IPS-18a (cell line): ENCODE measurements around the gene BID.

Experiments used
- H3K27ac ChIP-seq: one replicate; pipeline ENCODE4 v1.5.1; 2013; ENCODE audit warnings: low read length
- H3K27me3 ChIP-seq: one replicate; pipeline ENCODE4 v1.6.1; 2013; ENCODE audit warnings: mild to moderate bottlenecking, low read length; ENCODE audit not compliant: control insufficient read depth, insufficient read depth
- H3K36me3 ChIP-seq: one replicate; pipeline ENCODE4 v1.6.1; 2013; ENCODE audit warnings: low read depth, low read length; ENCODE audit not compliant: control insufficient read depth
- H3K4me1 ChIP-seq: one replicate; pipeline ENCODE4 v1.6.1; 2013; ENCODE audit warnings: low read depth, low read length; ENCODE audit not compliant: control insufficient read depth
- H3K4me3 ChIP-seq: one replicate; pipeline ENCODE4 v1.5.1; 2013; ENCODE audit warnings: low read length
- H3K9ac ChIP-seq: one replicate; pipeline ENCODE4 v1.6.1; 2013; ENCODE audit warnings: mild to moderate bottlenecking, low read length, moderate library complexity
- H3K9me3 ChIP-seq: one replicate; pipeline ENCODE4 v1.6.1; 2013; ENCODE audit warnings: low read depth, low read length; ENCODE audit not compliant: control insufficient read depth

The BID gene

DNA sequence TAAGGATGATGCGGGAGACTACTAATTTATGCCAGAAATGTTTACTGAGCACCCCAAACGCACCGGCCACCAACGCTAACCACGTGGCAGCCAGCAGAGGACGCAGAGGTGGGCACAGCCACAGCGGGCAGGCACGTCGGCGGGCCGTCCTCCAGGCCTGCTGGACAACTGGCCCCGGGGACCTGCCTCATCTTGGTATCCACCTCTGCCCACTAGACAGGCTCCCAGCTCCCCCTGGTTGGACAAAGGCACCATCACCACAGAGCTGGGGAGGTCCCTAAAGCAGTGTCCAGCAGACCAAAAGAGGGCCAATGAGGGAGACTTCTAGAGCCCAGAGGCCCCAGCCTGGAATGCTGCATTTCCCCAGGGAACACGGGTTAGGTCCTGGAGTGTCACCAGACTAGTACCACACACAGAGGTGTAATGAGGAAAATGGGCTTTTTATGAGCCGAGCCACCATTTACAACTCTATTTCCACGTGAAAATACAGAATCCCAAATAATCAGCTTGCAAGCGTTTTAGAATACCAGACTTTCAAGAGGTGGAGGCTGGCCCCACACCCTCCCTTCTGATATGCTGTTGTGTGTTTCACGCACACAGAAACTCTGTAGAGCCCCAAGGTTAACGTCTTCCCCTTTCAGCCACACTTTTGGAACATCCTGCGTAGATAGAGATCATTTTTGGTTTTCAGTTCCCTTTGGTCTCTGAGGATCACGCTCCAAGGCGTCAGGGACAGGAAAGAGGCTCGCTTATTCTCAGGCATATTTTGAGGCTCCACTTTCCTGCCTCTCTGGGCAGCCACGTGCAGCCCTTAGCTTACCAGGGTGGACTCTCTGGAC, 23.7 kb upstream of the BID start:
- Histone ChIP-seq H3K27ac (no peak overlapping the region), H3K4me3 (no peak overlapping the region), H3K9me3 (no peaks in the 10 kb centered on the region), H3K4me1 (no peaks in the 10 kb centered on the region), H3K36me3 (no peaks in the 10 kb centered on the region), H3K27me3 (no peaks in the 10 kb centered on the region), H3K9ac (no peak overlapping the region)

DNA sequence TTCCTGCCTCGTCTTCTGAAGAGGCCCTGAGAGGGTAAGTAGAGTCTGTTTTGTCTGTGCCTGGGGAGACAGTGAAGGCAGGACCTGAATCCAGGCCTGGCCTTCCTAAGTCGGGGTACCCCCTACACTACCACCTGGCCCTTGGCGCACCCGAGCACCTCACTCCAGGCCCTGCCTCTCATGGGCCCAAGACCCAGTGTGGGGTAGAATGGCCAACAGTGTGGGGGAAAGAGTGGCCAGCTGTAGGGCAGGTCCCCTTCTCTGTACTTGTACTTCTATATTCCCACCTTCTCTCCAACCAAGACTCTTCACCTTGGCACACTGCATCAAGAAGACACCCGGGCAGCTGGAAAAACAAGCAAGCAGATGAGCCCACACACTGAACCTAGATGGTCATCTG, 22.4 kb upstream of the BID start:
- Histone ChIP-seq H3K27ac (no peak overlapping the region), H3K27me3 (no peaks in the 10 kb centered on the region), H3K4me3 (no peak overlapping the region), H3K36me3 (no peaks in the 10 kb centered on the region), H3K4me1 (no peaks in the 10 kb centered on the region), H3K9ac (no peak overlapping the region), H3K9me3 (no peaks in the 10 kb centered on the region)

- Histone ChIP-seq H3K9me3 (no peaks in the 10 kb centered on the region), H3K9ac (no peak overlapping the region), H3K27ac (no peak overlapping the region), H3K4me1 (no peaks in the 10 kb centered on the region), H3K4me3 (no peak overlapping the region), H3K36me3 (no peaks in the 10 kb centered on the region), H3K27me3 (no peaks in the 10 kb centered on the region)
Observed at GRCh38 chr22:17795661-17796548, 21.6 kb upstream of the BID start.

- Histone ChIP-seq H3K9ac (no peak overlapping the region), H3K9me3 (no peaks in the 10 kb centered on the region), H3K36me3 (no peaks in the 10 kb centered on the region), H3K4me1 (no peaks in the 10 kb centered on the region), H3K27me3 (no peaks in the 10 kb centered on the region), H3K27ac (no peak overlapping the region), H3K4me3 (no peak overlapping the region)
Observed at GRCh38 chr22:17794726-17795542, 20.7 kb upstream of the BID start.

- H3K4me3 ChIP-seq, result no peak overlapping the region
- no peaks in the 10 kb centered on the region for H3K36me3 ChIP-seq
- H3K9ac ChIP-seq, result no peak overlapping the region
- no peaks in the 10 kb centered on the region for H3K27me3 ChIP-seq
- H3K27ac ChIP-seq, result no peak overlapping the region
- no peaks in the 10 kb centered on the region for H3K4me1 ChIP-seq
- H3K9me3 ChIP-seq, result no peaks in the 10 kb centered on the region
Observed at GRCh38 chr22:17792854-17793434, 18.7 kb upstream of the BID start.

GRCh38 chr22:17792299-17792698, 18.0 kb upstream of the BID start:
- H3K9me3 ChIP-seq, result no peaks in the 10 kb centered on the region
- no peaks in the 10 kb centered on the region for H3K36me3 ChIP-seq
- no peak overlapping the region for H3K27ac ChIP-seq
- H3K4me3 ChIP-seq, result no peak overlapping the region
- no peaks in the 10 kb centered on the region for H3K27me3 ChIP-seq
- H3K4me1 ChIP-seq, result peaks cover under 1% of the 10 kb centered on the region
- no peak overlapping the region for H3K9ac ChIP-seq

DNA sequence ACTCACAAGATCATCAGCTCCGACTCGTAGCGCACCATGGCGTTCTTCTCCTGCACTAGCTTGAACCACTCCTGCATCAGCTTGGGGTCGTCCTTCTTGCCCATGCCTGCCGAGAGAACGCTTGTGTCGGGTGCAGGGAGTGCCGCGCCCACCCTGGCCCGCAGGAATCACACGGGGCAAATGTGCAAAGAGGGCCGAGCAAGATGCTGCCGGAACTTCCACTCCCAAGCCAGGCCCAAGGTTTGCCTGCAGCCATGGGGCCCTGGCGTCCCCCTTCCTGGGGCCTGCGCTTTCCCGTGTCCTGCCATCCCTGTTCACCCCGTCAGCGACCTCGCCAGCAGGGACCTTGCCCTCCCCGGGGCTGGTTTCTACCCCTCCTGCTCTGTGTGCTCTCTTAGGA, 16.9 kb upstream of the BID start:
- Histone ChIP-seq H3K36me3 (no peaks in the 10 kb centered on the region), H3K4me3 (no peak overlapping the region), H3K27ac (no peak overlapping the region), H3K9me3 (no peaks in the 10 kb centered on the region), H3K27me3 (no peaks in the 10 kb centered on the region), H3K9ac (no peak overlapping the region), H3K4me1 (peaks cover 9% of the 10 kb centered on the region)

DNA sequence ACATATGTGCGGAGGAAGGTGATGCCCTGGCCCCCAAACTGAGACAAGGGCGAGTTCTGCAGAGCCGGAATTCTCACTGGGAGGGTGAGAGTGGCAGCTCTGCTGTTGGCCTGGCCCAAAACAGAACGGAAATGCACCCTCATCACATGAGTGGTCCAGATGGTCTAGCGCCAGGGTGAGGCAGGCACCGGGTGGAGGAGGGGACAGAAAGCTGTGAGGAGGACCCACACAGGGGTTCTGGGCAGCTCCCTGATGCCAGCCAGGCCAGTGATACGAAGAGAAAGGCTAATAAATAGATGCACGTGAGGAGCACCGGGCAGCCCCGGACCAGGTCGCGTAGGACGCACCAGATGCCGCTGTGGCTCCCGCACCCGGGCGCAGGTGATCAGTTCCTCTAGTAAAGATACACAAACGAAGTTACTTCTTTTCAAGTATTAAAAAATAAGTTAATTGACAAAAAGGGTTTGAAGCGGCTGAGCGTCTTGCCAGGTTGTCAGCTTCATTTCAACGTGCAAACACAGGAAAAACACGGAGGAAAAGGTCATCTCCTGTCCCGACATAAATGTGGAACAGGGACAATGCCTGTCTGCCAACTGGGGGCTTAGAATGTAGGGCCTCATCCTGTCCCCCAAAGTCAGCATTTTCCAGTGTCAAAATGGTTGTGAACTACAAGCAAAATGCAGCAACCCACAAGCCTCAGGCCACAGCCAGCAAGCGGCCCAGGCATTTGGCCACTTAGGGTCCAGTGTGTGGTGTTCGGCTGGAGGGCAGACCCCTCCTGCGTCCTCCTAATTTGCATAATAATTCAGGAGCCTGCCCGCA, 15.3 kb upstream of the BID start:
- no peaks in the 10 kb centered on the region for H3K9me3 ChIP-seq
- no peaks in the 10 kb centered on the region for H3K36me3 ChIP-seq
- no peak overlapping the region for H3K27ac ChIP-seq
- peaks cover 9% of the 10 kb centered on the region for H3K4me1 ChIP-seq
- H3K9ac ChIP-seq, result no peak overlapping the region
- no peaks in the 10 kb centered on the region for H3K27me3 ChIP-seq
- no peak overlapping the region for H3K4me3 ChIP-seq

- no peak overlapping the region for H3K9ac ChIP-seq
- no peaks in the 10 kb centered on the region for H3K36me3 ChIP-seq
- no peak overlapping the region for H3K4me3 ChIP-seq
- no peak overlapping the region for H3K27ac ChIP-seq
- H3K4me1 ChIP-seq, result peaks cover 9% of the 10 kb centered on the region
- no peaks in the 10 kb centered on the region for H3K9me3 ChIP-seq
- H3K27me3 ChIP-seq, result no peaks in the 10 kb centered on the region
Observed at GRCh38 chr22:17788528-17789378, 14.5 kb upstream of the BID start.
